Measurements from ENCODE around the gene CEP70. TPM values are rescaled to one million over a fixed set of nuclear protein-coding genes. Genes with fewer than 3 reads are reported as not detected.

CEP70 gene
- polyA plus RNA-seq, 2 of the 4 experiments (the other 2 are of a cell fraction), result 16.5 to 17.1 TPM

- Histone ChIP-seq H3K4me3 (no peak overlapping the region), H3K9me3 (no peaks in the 10 kb centered on the region), H3K4me1 (no peaks in the 10 kb centered on the region), H3K27ac (no peak overlapping the region), H3K4me2 (no peak overlapping the region)
- DNase-seq (ENCODE audit: low read depth in 1 of 2, low spot score in 1 of 2) (no peak), ATAC-seq (no peak), FAIRE-seq (no peak)
- CTCF ChIA-PET, result interaction anchor here (1.0 kb wide), 1 partner anchor 31 kb away, joined by 4 read pairs; no protein-coding TSS in a partner anchor
- WGBS (ENCODE audit: missing lambda C conversion rate), result 76% methylated on average over 3 of the region's 3 CpGs
- POLR2A ChIA-PET, result no interaction called here
- TF ChIP-seq, protein P1, sequence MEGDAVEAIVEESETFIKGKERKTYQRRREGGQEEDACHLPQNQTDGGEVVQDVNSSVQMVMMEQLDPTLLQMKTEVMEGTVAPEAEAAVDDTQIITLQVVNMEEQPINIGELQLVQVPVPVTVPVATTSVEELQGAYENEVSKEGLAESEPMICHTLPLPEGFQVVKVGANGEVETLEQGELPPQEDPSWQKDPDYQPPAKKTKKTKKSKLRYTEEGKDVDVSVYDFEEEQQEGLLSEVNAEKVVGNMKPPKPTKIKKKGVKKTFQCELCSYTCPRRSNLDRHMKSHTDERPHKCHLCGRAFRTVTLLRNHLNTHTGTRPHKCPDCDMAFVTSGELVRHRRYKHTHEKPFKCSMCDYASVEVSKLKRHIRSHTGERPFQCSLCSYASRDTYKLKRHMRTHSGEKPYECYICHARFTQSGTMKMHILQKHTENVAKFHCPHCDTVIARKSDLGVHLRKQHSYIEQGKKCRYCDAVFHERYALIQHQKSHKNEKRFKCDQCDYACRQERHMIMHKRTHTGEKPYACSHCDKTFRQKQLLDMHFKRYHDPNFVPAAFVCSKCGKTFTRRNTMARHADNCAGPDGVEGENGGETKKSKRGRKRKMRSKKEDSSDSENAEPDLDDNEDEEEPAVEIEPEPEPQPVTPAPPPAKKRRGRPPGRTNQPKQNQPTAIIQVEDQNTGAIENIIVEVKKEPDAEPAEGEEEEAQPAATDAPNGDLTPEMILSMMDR (IDR thresholded peaks at IDR 0.05), result no peak
- TF ChIP-seq SREBF2 (IDR thresholded peaks at IDR 0.05), result no peak
- no peak for TF ChIP-seq POLR2A (IDR thresholded peaks at IDR 0.05; ENCODE audit: low read length)
- TF ChIP-seq MAZ (IDR thresholded peaks at IDR 0.05; ENCODE audit: borderline replicate concordance, low read depth, low read length), result no peak
- TF ChIP-seq FOSB (CRISPR knock-in tag; IDR thresholded peaks at IDR 0.05), result no peak
- TF ChIP-seq MAFK (IDR thresholded peaks at IDR 0.05; ENCODE audit: partially characterized antibody), result no peak
- no peak for TF ChIP-seq HOXA7 (CRISPR knock-in tag; IDR thresholded peaks at IDR 0.05)
- no peak for TF ChIP-seq NPAS2 (CRISPR knock-in tag; IDR thresholded peaks at IDR 0.05; ENCODE audit: borderline replicate concordance)
- TF ChIP-seq TP53 (CRISPR knock-in tag; IDR thresholded peaks at IDR 0.05), result no peak
- no peak for TF ChIP-seq ZNF302 (CRISPR knock-in tag; IDR thresholded peaks at IDR 0.05)
- TF ChIP-seq, protein P2, sequence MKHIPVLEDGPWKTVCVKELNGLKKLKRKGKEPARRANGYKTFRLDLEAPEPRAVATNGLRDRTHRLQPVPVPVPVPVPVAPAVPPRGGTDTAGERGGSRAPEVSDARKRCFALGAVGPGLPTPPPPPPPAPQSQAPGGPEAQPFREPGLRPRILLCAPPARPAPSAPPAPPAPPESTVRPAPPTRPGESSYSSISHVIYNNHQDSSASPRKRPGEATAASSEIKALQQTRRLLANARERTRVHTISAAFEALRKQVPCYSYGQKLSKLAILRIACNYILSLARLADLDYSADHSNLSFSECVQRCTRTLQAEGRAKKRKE (CRISPR knock-in tag; IDR thresholded peaks at IDR 0.05; ENCODE audit: low read depth), result no peak
- TF ChIP-seq EP300 (IDR thresholded peaks at IDR 0.05), result no peak
- TF ChIP-seq CHD2 (IDR thresholded peaks at IDR 0.05; ENCODE audit: low read length, partially characterized antibody), result no peak
- no peak for TF ChIP-seq CEBPB (IDR thresholded peaks at IDR 0.05)
- no peak for TF ChIP-seq E2F6 (IDR thresholded peaks at IDR 0.05; ENCODE audit: borderline replicate concordance, low read depth)
- TF ChIP-seq ESRRA (IDR thresholded peaks at IDR 0.05; ENCODE audit: borderline replicate concordance, low read length), result no peak
- TF ChIP-seq RFX5 (IDR thresholded peaks at IDR 0.05), result no peak
These were observed 145.4 kb downstream of the CEP70 start for GRCh38 chr3:138448631-138449030.

DNA sequence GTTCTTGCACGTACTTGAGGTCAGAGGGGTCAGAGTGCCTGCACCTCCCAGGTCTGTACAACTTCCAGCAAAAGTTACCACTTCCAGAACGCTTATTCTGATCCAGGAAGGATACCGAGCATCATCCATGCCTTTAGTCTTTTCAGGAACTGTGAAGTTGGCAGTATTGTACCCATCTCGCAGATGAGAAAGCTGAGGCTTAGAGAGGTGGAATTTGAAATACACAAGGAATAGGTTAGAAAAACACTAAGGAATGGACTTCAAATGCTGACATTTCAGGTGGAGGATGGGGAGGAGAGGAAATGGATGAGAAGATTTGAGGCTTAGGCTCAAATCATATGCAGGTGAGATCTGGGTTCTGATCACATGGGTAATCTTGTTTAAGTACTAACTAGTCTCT, 148.4 kb downstream of the CEP70 start:
- H3K4me3 ChIP-seq, result no peak overlapping the region
- no peak for FAIRE-seq
- TF ChIP-seq CEBPB (IDR thresholded peaks at IDR 0.05) (no peak), SMC3 (IDR thresholded peaks at IDR 0.05) (no peak), NPAS2 (CRISPR knock-in tag; IDR thresholded peaks at IDR 0.05; ENCODE audit: borderline replicate concordance) (no peak), PHF8 (IDR thresholded peaks at IDR 0.05; ENCODE audit: borderline replicate concordance, low read depth) (no peak), E2F6 (IDR thresholded peaks at IDR 0.05; ENCODE audit: borderline replicate concordance, low read depth) (no peak), JUN (IDR thresholded peaks at IDR 0.05) (no peak), ZNF302 (CRISPR knock-in tag; IDR thresholded peaks at IDR 0.05) (no peak), MAZ (IDR thresholded peaks at IDR 0.05; ENCODE audit: borderline replicate concordance, low read depth, low read length) (no peak), EHF (CRISPR knock-in tag; IDR thresholded peaks at IDR 0.05) (no peak), EP300 (IDR thresholded peaks at IDR 0.05) (no peak), KDM5A (IDR thresholded peaks at IDR 0.05) (no peak), CBX2 (IDR thresholded peaks at IDR 0.05; ENCODE audit: borderline replicate concordance, low read depth) (no peak), FOSL2 (IDR thresholded peaks at IDR 0.05) (no peak), FOSL2 (CRISPR knock-in tag; IDR thresholded peaks at IDR 0.05) (no peak), ESRRA (IDR thresholded peaks at IDR 0.05; ENCODE audit: borderline replicate concordance, low read length) (no peak), FOSB (CRISPR knock-in tag; IDR thresholded peaks at IDR 0.05) (no peak)
- no peak overlapping the region for H3K27ac ChIP-seq
- H3K4me1 ChIP-seq, result peaks cover 24% of the 10 kb centered on the region
- H3K4me2 ChIP-seq, result no peak overlapping the region
- WGBS (ENCODE audit: missing lambda C conversion rate), result 83% methylated on average over 4 of the region's 4 CpGs
- DNase-seq (ENCODE audit: low read depth in 1 of 2, low spot score in 1 of 2), result no peak
- no peak for ATAC-seq
- ChIA-PET POLR2A (no interaction called here), CTCF (interaction anchor here (1.4 kb wide), 1 partner anchor 34 kb away, joined by 4 read pairs; no protein-coding TSS in a partner anchor)
- no peaks in the 10 kb centered on the region for H3K9me3 ChIP-seq
